ENCODE measurements around the gene MRPL37.
"Not testable (repeated sequence)": the region's sequence is repeated elsewhere in the genome, so short reads cannot be mapped to it uniquely, and the experiment has no call there.

Gene MRPL37

DNA sequence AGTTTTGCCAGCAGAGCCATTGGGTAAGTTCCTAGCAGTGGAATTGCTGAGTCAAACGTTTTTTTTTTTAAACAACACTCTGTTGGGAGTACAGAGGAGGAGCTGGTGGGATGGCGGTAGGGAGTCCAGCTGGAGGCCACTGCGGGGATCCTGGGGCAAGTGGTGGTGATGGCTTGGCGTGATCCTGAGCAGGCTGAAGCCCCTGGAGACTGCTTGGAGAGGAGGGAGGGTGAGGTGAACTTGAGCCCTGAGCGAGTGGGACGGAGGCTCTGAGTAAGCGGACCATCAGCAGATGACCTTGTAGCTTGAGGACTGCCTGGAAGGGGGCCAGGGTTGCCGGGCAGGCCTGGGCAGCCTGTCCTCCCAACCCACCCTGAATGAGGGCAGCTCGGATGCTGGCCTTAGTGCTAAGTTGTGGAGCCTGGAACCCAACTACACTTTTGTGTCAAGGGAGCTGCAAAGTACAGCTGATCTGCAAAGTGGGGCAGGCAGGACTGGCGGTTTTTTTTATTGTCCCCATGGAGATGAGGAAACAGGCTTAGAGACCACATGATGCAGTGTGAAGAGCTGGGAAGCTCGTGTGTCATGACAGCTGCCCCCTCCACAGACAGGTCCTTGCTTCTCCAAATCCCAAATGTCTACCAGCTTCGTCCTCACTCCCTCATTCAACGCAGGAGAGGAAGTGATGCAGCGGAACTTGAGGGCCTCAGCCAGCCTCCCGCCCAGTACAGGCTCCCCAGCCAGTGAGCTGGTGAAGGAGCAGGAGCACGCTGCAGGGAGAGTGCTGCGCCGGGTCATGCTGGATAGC, 20.2 kb downstream of the MRPL37 start:
- DNase-seq (ENCODE audit: low spot score) = no peak

DNA sequence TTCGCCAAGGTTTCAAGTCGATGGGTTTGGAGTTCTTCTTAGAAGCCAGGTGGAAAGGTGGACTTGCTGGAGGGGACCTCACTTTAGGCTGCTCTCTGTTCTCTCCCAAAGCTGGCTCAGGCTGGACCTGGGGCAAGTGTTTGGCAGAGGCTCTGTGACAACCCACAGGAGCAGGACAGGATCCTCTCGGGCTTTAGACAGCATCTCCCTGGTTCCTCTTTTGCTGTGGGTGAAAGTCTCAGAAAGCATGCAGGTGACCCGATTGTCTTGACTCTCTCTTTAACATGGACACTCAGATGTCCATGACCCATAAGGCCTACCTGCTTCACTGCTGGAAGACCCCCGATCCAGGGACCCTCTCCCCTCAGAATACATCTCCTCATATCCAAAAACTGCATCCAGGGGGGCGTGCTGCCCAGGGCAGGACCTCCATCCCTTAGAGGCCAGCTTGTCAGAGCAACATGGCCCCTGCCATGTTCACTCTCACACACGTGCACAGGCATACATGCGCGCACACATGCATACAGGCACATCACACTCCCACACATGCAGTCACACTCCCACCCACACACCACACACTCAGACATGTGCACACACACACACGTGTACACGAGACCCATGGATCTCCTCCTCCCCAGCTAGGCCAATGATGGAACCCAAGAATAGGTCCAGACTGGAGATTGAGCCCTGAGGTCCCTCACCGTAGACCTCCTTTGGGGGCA, 21.3 kb downstream of the MRPL37 start:
- DNase-seq (ENCODE audit: low spot score) = no peak

DNA sequence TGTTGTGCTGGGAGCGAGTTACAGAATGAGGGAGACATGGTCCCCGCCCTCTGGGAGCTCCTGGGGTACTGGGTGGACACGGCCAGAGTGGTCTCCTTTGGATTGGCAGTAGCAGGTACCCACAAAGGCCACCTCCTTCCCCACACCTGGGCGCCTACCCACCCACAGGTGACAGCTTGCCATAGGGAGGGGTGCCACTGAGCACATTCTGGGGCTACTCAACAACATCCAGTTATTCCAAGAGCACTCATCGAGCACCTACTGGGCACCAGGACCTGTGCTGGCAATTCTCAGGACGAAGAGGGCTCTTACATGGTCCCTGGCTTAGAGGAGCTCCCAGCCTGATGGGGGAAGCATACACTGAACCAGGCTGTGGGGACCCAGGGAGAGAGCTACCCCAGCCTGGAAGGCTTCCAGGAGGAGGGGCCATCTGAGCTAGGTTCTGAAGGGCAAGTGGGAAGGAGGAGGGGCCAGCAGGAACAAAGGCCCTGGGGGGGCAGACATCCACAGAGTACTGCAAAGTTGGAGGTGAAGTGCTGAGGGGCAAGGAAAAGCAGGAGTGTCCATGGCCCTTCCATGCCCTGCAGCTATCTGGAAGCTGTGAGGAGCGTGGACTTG, 22.0 kb downstream of the MRPL37 start:
- no peak for DNase-seq (ENCODE audit: low spot score)

DNA sequence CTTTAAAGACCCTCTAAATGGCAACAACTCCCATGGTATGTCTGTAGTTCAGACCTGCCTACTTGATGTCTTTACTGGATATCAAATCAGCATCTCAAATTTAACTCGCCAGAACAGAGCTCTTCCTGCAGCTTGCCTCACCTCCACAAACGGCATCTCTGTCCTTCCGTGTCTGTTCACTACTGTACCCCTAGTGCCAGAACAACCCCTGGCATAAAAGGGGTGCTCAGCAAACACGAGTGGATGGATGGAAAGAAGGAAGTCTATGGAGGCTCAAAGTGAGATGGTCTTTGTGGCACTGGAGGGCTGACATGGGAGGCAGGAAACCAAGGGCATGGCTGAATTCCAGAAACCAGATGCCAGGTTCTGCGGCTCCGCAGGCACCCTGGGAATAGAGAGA, 22.7 kb downstream of the MRPL37 start:
- no peak for DNase-seq (ENCODE audit: low spot score)

DNA sequence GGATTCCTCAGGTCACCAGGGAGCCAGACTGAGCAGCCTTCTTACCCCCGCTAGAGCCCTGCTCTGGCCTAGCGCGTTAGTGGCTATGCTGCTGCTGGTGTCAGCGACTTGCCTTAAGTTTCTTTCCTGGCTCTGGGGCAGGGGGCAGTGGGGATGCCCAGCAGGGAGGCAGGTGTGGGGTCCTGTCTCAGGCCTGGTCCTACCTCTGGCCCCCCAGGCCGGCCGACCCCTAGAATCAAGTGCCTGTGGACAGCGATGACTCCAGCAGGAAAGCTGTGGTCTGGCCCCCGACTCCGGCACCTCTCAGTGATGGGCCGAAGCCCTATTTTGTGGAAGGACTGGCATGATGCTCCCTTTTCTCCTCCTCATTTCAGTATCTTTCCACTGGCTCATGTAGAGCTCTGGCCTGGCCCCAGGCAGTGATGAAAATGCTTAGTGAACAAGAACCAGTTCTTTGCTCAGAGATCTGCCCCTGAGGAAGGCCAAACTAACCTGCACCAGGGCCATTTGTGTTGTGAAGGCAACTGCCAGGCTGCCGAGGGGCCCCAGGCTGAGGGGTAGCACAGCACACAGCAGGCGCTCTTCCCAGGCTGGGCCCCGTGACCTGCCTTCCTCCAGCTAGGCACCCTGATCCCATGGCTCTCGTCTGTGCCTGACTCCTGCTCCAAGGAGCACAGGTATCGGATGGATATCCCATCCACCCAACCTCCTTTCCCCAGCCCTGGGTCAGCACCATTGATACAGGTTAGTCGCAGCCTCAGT, 23.7 kb downstream of the MRPL37 start:
- DNase-seq (ENCODE audit: low spot score) = no peak

DNA sequence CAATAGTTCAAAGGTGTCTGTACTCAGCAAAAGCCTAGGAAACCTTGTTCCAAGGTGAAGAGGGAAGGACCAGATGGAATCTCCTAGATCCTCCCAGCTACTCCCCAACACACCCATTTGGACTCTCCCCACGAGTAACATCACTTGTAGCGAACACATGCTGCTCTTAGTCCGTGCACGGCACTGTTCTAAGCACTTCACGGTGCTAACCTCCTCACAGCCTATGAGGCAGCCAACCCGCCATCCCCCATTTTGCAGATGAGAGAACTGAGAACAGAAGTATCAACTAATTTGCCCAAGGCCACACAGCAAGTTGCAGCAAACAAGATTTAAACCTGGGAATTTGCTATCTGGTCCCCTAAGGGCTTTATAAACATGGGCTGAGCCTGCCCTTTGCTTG, 24.3 kb downstream of the MRPL37 start:
- DNase-seq (ENCODE audit: low spot score) = no peak

DNA sequence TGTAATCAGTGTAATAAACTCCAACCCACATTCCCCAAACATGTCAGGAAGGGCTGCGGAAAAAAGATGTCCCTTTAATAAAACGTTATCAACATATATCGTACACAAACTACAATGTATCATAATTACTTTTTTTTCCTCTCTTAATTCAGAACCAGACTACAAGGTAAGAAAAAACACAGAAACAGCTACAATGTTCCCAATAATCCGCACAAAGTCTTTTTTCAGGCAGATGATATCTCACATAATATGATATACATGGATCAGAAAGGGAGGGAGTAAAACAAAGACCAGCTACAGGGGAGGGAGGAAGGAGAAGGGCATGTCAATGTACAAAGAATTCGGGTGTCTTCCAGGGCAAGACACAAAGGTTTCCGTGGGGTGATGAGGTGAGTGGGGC, 25.4 kb downstream of the MRPL37 start:
- no peak for DNase-seq (ENCODE audit: low spot score)

DNA sequence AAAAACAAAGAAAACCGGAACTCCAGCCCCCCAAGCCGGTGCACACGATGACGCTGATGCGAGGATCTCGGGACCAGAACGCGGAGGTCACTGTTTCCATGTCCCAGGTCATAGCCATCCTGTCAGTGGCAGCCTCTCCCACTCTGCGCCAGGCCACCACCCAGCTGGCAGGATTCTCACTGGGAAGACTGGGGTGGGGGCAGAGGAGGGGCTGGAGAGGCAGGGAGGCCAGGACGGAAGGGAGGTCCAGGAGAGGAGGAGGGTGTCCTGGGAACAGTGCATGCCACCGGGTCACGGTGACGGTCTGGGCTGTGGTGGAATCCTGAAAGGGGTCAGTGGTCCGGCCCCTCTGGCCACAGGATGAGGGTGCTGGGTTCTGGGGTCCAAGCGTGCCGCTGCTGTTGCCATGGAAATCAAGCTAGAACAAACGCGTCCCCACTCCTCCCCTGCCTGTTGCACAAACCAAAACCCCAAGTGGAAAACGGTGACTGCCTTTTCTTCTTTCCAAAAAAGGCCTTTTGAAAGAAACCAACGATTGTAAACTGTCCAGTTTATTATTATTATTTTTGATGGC, 26.1 kb downstream of the MRPL37 start:
- DNase-seq (ENCODE audit: low spot score) = no peak

DNA sequence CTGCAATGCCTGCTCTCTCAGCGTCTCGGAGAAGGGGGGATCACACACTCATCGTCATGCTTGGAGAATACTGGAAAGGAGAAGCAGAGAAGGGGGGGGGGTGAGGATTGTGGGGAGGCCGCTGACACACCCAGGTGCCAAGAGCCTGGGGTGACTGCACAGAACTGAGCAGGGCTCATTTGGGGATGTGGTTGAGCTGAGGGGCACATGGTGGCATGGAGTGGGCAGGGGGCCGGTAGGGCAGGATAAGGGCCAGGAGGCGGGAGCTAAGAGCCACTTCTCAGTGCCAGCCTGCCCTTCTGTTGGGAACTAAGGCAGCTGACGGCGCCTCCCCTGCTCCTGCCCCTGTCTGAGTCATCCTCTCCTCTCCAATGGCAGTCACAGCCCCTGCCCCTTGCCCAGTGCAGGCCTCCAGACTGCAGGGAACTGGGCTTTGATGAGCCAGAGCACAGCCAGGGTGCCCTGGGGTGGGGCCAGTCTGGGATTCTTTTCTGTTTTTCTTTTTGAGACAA, 27.2 kb downstream of the MRPL37 start:
- DNase-seq (ENCODE audit: low spot score) = no peak

DNA sequence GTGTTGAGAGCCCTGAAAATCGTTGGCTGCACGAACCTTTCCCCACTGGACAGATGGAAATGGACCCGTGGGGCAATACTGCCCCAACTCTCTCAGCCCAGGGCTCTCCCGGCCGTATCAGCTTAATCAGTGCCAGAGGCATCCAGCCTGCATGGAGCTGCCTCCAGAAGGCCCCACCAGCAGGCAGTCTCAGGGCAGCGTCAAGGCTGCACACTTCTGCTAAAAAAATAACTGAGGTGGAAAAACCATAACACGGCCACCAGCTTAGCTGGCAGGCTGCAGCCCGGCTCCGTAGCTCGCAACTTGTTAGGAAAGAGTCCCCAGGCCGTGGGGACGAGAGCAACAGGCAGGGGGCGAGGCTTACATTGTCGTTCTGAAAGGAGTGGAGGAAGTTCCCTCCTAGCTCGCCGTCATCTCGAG, 27.9 kb downstream of the MRPL37 start:
- DNase-seq (ENCODE audit: low spot score) = no peak

DNA sequence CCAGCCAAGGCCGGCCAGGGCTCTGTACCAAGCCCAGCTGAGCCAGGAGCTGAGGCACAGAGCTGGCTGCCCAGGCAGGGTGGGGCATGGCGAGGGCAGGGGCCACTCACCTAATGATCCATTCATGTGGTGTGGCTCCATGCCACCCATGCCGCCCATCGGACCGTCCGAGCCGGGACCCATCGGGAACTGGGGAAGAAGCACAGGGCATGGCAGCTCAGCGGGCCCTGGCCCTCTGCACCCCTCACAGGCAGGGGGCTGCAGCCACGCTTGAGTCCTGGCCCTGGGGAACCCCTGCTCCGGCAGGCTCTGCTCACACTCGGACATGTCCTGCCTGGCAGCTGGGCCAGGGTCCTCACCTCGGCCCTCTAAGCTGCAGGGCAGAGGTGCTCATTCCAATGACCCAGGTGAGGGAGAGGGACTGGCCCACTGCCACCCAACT, 28.7 kb downstream of the MRPL37 start:
- no peak for DNase-seq (ENCODE audit: low spot score)

DNA sequence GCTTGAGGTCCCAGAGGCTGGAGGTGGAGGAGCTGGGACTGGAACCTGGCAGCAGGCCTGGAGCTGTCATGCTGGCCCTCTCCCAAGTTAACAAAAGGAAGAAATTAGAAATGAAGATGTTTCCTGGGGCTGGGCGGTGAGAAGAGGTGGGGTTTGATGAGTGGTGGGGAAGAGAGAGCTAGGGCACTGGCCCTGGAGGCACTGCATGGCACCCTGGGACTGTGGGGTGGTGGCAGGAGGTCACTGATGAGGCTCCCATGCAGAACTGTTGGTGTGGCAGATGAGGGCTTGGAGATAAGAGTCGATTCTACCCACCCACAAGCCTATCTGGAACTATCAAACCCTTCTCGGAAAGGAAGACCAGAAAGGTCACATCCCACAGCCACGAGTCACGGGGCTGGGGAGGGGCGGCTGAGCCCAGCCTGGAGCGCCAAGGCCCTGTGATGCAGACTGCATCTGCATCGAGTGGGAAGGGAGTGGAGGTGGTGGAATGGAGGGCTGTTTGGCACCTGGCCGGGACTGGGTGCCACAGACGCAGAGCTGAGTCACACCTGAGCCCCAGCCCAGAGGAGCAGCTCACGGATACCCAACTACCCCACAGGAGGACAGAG, 29.4 kb downstream of the MRPL37 start:
- no peak for DNase-seq (ENCODE audit: low spot score)

DNA sequence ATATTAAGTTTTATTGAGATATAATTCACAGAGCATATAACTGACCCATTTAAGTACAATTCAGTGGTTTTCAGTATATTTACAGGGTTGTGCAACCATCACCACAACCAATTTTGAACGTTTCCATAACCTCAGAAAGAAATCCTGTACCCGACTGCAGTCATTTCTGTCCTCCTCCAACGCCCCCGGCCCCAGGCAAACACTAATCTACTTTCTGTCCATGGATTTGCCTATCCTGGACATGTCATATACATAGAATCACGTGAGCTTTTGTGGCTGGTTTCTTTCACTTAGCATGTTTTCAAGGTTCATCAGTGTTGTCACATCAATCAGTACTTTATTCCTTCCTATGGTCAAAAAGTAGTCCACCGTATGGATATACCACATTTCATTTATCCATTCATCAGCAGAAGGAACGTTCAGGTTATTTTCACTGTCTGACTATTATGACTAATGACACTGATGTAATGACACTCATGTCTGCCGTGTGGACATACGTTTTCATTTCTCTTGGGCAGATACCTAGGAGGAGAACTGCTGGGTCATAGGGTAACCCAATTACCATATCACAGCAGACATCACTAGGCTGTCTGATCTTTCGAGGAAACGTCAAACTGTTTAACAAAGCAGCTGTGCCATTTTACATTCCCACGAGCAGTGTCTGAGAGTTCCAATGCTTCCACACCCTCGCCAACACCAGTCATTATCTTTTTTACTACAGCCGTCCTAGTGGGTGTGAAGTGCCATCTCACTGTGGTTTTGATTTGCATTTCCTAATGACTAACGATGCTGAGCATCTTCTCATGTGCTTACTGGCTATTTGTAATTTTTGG, 30.8 kb downstream of the MRPL37 start:
- no peak for DNase-seq (ENCODE audit: low spot score)

DNA sequence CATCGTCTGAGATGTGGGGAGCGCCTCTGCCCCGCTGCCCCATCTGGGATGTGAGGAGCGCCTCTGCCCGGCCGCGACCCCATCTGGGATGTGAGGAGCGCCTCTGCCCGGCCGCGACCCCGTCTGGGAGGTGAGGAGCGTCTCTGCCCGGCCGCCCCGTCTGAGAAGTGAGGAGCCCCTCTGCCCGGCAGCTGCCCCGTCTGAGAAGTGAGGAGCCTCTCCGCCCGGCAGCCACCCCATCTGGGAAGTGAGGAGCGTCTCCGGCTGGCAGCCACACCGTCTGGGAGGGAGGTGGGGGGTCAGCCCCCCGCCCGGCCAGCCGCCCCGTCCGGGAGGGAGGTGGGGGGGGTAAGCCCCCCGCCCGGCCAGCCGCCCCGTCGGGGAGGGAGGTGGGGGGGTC, 33.2 kb downstream of the MRPL37 start:
- DNase-seq (ENCODE audit: low spot score) = not testable (repeated sequence)

DNA sequence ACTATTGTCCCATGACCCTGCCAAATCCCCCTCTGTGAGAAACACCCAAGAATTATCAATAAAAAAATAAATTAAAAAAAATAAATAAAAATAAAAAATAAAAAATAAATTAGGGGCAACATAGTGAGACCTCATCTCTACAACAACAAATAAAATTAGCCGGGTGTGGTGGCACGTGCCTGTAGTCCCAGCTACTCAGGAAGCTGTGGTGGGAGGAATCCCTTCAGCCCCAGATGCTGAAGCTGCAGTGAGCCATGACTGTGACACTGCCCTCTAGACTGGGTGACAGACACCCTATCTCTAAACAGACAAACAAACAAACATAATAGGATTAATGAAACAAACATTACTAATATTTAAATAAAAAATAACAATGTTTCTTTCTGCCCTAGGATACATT, 34.3 kb downstream of the MRPL37 start:
- DNase-seq (ENCODE audit: low spot score) = no peak

DNA sequence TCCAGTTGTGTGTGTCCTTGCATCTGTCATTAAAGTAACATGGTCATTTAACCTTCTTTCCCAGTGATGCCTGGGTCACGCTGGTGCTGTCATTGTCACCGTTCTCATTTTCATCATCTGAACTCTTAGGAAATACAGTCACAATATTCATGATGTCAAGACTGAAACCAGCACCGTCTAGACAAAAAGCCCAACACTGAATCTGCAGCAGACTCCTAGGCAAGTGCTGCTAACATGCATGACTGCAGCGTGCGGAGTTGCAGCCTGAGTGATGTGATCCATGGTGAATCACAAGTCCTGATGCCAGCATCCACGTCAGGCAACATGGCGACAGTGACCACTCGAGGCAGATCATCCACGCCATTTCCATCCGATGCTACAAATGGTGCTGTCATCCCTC, 37.6 kb downstream of the MRPL37 start:
- DNase-seq (ENCODE audit: low spot score) = no peak

DNA sequence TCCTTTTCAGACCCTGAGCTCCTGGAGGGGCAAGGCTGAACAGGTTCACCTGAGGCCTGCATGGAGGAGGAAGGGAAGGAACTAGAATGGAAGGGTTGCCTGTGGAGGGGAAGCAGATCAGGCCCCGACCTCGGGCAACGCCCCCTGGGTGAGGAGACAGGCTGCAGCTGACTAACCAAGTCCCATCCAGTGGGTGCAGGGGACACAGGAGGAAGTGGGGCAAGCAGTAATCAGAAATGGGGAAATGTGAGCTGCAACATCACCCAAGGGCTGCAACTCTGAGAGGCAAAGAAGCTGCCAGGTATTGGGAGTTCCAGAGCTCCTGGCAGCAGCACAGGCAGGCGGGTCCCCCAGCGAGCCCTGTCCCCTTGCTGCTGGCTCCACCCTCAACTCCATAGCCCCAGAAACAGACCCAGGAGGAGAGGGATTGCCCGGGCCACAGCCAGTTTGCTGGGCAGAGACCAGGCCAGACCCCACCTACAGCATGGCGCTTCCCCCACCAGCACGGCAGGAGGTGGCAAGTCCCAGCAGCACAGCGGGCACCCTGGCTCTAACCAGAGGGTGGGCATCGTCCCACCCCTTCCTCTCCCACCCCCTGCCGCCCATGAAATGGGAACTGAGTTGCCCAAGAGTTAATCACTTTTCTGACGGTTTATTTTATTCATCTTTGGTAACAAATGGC, 38.5 kb downstream of the MRPL37 start:
- DNase-seq (ENCODE audit: low spot score) = no peak

DNA sequence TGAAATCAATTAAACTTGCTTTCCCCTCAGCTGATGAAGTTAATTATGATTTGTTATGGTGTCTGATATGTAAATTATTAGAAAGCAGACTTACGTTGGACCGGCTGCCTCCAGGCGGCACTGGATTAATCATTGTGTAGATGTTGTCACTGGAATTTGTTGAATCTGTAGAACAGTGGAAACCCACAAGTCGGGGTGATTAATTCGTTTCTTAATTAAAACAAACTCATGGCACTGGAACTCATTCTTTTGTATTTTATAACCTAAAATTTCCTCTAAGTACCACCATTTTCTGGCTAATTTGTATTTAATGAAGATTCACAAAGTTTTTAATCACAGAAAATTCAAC, 39.0 kb downstream of the MRPL37 start:
- no peak for DNase-seq (ENCODE audit: low spot score)

DNA sequence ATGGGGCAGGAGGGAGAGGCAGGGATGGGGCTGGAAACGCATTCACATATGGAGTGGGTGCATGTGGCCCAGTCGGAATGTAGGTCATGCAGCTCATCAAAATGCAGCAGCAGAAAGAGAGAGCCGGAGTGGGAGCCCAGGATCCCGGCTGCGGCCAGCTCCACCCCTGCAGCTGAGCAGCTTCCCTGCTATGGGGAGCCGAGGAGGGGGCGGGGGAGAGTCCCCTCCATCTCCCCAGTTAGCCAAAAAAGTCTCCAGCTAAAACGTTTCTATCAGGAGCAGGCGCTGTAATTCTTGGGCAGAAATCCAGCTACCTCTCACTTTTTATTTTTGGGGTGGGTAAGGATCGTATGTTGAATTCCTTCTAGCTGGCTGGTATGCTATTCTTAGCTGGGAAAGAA, 39.7 kb downstream of the MRPL37 start:
- no peak for DNase-seq (ENCODE audit: low spot score)

DNA sequence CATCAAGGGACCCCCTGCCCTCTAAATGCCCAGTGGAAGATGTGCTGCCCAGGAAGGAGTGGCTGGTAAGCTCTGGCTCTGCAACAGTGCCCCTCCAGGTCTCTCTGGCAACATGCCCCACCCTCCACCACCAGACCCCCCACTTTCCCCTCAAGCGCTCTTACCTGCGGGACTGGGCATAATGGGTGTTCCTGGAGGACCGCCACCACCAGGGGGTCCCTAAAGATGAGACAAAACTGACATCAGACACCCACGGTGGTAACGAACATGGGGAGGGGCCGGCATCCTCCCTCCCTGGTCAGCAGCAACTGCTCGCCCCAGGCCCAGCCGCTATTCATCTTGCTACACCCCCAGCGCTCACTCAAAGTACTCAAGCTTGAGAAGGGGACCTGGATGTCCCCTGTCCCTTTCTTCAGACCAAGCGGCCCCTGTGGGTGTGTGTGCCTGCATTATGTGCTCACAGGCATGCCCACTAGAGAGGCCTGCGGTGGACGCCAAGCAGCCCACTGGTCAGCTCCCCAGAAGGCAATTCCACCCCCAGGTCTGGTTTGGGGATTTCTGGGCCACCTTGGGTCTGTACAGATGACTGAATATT, 40.9 kb downstream of the MRPL37 start:
- no peak for DNase-seq (ENCODE audit: low spot score)
